ENCODE data around the gene UCN2. TPM values are rescaled to one million over a fixed set of nuclear protein-coding genes. Genes with fewer than 3 reads are reported as not detected.
A peak's percentile ranks its signal among the peaks of the same experiment; 100 is the strongest.

UCN2 gene
- total and polyA plus RNA-seq, 2 donors (not counting 3 experiments of a cell fraction or from before 2014, with no cell fraction given) = 0.11 TPM; not detected in 1

DNA sequence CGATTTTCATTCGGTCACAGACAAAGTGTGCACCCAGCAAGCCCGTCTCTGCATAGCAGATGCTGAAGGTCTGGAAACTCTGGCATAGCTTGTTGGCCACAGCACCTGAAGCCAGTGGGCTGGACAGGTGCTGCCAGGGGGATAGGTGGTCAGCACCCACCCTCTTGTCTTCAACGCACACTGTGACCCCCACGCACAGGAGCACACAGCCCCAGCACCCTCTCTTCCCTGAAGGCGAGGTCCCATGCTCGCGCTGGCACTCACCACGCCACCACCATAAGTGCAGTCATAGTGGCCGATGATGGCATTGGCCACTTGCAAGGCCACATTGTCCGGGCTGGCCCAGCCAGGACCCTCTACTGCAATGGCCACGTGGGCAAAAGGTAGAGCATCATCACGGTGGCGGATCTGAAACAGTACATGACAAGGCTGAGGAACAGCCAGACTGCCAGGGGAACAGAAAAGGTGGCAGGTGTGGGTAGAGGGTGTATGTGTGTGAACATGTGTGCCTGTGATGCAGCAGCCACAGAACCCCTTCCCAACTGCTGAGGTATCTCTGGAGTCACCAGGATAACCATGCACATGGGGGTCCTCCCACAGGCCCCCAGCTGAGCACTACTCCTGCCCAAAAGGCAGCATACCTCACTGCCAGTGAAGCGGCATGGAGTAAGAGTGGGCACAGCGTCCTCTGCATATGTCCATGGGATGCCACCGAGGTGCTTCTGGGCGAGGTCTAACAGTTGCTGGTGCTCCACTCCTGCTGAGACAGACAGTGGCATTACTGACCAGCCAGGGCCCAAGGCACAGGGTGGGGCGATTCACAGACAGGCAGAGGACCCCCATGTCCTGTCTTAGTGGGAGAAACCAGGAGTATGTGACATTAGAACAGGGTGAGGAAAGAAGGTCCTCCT lies 37.4 kb upstream of the UCN2 start:
- POLR2A ChIA-PET = no interaction called here
- Histone ChIP-seq H3K9me1 (replicated peaks; ENCODE audit: control insufficient read depth, extremely low read depth, insufficient read depth, low read length) (no peaks in the 10 kb centered on the region), H3K27me3 (ENCODE audit: control insufficient read depth in 2 of 2, insufficient read depth in 2 of 2, low read length in 2 of 2) (no peaks in the 10 kb centered on the region), H3K9ac (replicated peaks; ENCODE audit: extremely low read depth, insufficient read depth, low read length) (no peak overlapping the region), H3K79me2 (ENCODE audit: control insufficient read depth, insufficient read depth, low read length) (no peaks in the 10 kb centered on the region), H3K4me1 (ENCODE audit: control insufficient read depth, extremely low read depth, insufficient read depth, low read length) (no peaks in the 10 kb centered on the region), H3K4me2 (ENCODE audit: insufficient read depth, low read length) (no peak overlapping the region), H3K27ac (ENCODE audit: insufficient read depth, low read depth, low read length) (no peak overlapping the region), H2AFZ (ENCODE audit: low read depth, low read length) (no peak overlapping the region), H3K36me3 (ENCODE audit: control insufficient read depth in 2 of 2, extremely low read depth in 1 of 2, insufficient read depth in 2 of 2, low read length in 2 of 2) (peaks cover 15 to 64% of the 10 kb centered on the region in 2 experiments), H3K4me3 (replicated peaks in 1 of 3; ENCODE audit: insufficient read depth in 1 of 3, low read depth in 1 of 3, low read length in 3 of 3) (no peak overlapping the region), H3K9me3 (replicated peaks; ENCODE audit: control insufficient read depth, insufficient read depth, low read length) (no peaks in the 10 kb centered on the region), H4K20me1 (replicated peaks; ENCODE audit: control insufficient read depth, extremely low read depth, insufficient read depth, low read length) (no peaks in the 10 kb centered on the region)
- intact Hi-C loops (cut with micrococcal nuclease) (no loop called here), dilution Hi-C loops (cut with MboI; ENCODE audit: extremely low pct_ligation_motif_present, low sequenced_read_pairs) (no loop called here)
- CTCF ChIA-PET = interaction anchor here (0.7 to 0.8 kb wide), 2 partner anchors 8 to 35 kb away, joined by 3 read pairs; partner anchors contain the start of gene SLC26A6
- BruUV-seq (replicated peaks) = TSS peak; percentile 23
- DNase-seq (ENCODE audit: low read depth, low spot score) = no peak
- FAIRE-seq = no peak
- TF ChIP-seq, protein P1, sequence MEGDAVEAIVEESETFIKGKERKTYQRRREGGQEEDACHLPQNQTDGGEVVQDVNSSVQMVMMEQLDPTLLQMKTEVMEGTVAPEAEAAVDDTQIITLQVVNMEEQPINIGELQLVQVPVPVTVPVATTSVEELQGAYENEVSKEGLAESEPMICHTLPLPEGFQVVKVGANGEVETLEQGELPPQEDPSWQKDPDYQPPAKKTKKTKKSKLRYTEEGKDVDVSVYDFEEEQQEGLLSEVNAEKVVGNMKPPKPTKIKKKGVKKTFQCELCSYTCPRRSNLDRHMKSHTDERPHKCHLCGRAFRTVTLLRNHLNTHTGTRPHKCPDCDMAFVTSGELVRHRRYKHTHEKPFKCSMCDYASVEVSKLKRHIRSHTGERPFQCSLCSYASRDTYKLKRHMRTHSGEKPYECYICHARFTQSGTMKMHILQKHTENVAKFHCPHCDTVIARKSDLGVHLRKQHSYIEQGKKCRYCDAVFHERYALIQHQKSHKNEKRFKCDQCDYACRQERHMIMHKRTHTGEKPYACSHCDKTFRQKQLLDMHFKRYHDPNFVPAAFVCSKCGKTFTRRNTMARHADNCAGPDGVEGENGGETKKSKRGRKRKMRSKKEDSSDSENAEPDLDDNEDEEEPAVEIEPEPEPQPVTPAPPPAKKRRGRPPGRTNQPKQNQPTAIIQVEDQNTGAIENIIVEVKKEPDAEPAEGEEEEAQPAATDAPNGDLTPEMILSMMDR (IDR thresholded peaks at IDR 0.05; ENCODE audit: extremely low read depth in 1 of 2, insufficient read depth in 1 of 2, low read depth in 1 of 2, low read length in 2 of 2) = no peak
- TF ChIP-seq FOS (IDR thresholded peaks at IDR 0.05; ENCODE audit: borderline replicate concordance, insufficient read depth, low read length) (no peak), GATA2 (IDR thresholded peaks at IDR 0.05; ENCODE audit: insufficient read depth, insufficient read length, low read depth, low read length) (no peak), EZH2 (IDR thresholded peaks at IDR 0.05; ENCODE audit: borderline replicate concordance, low read depth, low read length, severe bottlenecking) (no peak), JUN (IDR thresholded peaks at IDR 0.05; ENCODE audit: borderline replicate concordance, insufficient read depth, insufficient read length, low read depth) (no peak), POLR2AphosphoS5 (IDR thresholded peaks at IDR 0.05; ENCODE audit: insufficient read depth, low read depth, low read length) (no peak), POLR2A (IDR thresholded peaks at IDR 0.05; ENCODE audit: low read depth, low read length) (no peak), MYC (IDR thresholded peaks at IDR 0.05; ENCODE audit: low read depth, low read length) (no peak)
- TF ChIP-seq, protein P2, sequence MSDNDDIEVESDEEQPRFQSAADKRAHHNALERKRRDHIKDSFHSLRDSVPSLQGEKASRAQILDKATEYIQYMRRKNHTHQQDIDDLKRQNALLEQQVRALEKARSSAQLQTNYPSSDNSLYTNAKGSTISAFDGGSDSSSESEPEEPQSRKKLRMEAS (IDR thresholded peaks at IDR 0.05; ENCODE audit: insufficient read depth, insufficient read length) = no peak
